GM11168 (cell line): ENCODE results near the gene AZIN2.
"Not testable (repeated sequence)": the region's sequence is repeated elsewhere in the genome, so short reads cannot be mapped to it uniquely, and the experiment has no call there.

ENCODE experiments used
- in situ Hi-C: fragments of 300-500 bp; cut with MboI; formaldehyde crosslinking; loops from one replicate; pipeline ENCODE4 v1.12.0; 2022; ENCODE audit warnings: low sequenced_read_pairs; ENCODE audit not compliant: unreplicated experiment

AZIN2 gene

DNA sequence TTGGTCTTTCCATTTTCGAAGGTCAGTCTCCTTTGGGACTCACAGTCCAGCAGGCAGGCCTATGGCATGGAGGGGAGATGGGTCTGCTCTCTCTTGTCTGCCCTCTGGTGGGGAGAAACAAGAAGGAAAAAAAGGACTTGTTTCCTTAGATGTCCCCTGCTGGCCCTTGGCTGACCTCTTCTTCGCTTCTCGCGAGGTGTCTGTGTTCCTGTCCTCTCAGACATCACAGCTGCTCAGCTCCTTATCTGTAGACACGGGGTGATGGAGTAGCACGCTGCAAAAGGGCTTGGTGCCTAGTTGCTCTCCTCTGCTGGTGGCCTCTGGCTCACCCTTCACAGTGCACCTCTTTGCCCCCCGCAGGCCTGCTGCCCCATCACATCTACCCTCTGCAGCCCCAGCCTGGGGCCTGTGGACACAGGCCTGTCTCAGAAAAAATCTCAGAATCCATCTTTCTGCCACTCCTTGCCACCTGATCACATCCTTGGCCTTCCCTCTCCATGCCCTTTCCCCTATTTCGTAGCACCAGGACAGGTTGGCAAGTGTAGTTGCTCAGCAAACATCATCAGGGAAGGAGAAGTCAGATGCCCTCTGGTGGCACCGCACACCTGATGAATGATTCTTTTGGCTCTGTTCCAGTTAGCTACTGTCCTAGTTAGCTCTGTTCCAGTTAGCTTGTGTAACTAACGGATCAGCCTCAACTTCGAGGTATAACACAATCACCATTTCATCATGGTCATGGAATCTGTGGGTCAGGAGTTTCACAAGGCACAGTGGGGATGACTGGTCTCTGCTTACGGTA lies 25.5 kb upstream of the AZIN2 start:
- in situ Hi-C loops = loop anchor here (10.0 kb wide), 1 partner anchor 131 kb away; no protein-coding TSS in a partner anchor

DNA sequence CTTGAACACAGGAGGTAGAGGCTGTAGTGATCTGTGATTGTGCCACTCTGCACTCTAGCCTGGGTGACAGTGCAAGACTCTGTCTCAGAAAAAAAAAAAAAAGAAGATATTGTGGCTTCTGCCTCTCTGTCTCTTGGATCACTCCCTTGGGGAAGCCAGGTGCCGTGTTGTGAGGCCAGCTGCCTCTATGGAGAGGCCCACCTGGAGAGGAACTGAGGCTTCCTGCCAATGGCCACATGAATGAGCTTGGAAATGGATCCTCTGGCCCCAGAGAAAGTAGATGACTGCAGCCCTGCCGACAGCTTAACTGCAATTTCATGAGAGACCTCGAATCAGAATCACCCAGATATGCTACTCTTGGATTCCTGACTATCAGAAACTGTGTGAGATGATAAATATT lies 24.5 kb upstream of the AZIN2 start:
- in situ Hi-C loops = loop anchor here (10.0 kb wide), 1 partner anchor 132 kb away; no protein-coding TSS in a partner anchor

DNA sequence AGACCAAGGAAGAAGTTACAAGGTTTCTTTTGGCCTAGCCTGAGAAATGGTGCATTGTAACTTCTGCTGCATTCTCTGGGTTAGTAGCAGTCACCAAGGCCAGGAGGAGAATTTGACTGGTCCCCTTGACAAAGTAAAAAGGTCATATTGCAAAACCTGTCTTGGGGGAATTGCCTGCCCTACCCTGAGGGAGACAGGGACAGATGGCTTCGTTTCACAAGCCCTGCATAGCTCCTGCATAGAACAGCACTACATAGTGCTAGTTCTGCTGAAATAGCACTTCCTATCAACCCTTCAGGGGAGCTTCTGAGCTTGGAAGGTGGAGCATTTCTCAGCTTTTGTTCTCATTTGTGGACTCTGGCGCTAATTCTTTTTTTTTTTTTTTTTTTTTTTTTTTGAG lies 23.9 kb upstream of the AZIN2 start:
- in situ Hi-C loops = loop anchor here (10.0 kb wide), 1 partner anchor 132 kb away; no protein-coding TSS in a partner anchor

DNA sequence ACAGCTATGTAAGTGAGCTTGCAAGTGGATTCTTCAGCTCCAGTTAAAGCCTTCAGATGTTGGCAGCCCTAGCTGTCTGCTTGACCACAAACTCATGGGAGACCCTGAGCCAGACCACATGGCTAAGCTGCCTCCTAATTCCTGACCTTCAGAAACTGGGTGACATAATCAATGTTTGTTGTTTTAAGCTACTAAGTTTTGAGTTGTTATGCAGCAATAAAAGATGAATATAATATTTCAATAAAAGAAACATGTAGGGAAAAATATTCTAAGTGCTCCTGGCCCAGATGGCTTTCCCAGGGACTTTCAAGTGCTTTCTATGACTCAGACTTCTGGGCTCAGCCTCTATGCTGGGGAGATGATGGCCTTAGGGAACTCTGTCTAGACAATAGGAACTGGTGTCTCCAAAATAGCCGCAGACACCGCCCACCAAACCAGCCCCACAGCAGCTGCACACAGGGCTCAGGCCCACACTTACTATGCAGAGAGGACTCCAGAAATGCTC lies 20.3 kb upstream of the AZIN2 start:
- in situ Hi-C loops = no loop called here

DNA sequence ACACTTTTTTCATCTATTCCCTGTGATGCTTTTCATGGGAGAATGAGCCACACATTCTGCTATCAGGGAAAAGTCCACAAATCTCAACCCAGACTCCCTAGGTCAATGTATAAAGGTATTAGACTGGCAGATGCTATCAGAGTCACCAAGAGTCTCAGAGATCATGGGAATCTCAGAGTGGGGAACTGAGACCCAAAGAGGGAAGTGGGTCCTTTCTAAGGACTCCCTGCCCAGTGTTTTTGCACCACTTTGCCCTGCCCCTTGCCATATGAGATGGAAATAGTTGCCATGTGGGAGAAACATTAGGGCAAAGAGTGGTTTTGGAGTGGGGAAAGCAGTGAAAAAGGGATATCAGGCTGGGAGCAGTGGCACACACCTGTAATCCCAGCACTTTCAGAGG lies 19.1 kb upstream of the AZIN2 start:
- in situ Hi-C loops = no loop called here

DNA sequence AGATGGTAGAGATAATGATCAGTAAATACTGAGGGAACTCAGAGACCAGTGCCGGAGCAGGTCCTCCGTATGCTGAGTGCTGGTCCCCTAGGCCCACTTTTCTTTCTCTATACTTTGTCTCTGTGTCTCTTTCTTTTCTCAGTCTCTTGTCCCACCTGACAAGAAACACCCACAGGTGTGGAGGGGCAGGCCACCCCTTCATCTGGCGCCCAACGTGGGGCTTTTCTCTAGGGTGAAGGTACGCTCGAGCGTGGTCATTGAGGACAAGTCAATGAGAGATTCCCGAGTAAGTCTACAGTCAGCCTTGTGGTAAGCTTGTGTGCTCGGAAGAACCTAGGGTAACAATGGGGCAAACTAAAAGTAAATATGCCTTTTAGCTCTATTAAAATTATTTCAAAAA lies 16.7 kb upstream of the AZIN2 start:
- in situ Hi-C loops = not testable (repeated sequence)

DNA sequence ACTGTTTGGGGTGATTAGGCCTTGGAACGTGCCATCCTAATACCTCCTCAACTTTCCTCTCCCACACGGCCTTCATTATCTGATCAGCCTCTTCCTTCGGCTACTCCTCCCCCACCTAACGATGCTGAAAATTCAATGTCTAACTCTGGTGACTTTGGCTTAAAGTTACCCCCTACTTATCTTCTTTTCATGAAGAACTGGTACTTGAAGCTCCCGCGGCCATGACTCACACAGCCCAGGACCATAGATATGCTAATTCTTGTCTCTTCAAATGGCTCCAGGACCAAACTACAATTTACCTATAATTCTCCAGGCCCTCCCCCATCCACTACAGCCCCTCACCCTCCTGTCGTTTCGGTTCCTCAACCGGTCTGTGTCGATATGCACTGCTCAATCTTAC lies 15.7 kb upstream of the AZIN2 start:
- in situ Hi-C loops = no loop called here

DNA sequence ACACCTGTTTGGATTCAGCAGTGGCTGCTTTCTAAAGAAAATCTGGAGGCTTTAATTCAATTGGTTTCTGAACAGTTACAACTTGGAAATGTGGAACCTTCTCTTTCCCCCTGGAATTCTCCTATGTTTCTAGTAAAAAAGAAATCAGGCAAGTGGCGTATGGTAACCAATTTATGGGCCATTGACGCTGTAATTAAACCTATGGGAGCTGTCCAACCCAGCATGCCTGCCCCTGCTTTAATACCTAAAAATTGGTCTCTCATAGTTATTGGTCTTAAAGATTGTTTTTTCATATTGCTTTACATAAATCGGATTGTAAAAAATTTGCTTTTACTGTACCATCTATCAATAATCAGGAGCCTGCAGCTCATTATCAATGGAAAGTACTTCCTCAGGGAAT lies 14.5 kb upstream of the AZIN2 start:
- in situ Hi-C loops = not testable (repeated sequence)

DNA sequence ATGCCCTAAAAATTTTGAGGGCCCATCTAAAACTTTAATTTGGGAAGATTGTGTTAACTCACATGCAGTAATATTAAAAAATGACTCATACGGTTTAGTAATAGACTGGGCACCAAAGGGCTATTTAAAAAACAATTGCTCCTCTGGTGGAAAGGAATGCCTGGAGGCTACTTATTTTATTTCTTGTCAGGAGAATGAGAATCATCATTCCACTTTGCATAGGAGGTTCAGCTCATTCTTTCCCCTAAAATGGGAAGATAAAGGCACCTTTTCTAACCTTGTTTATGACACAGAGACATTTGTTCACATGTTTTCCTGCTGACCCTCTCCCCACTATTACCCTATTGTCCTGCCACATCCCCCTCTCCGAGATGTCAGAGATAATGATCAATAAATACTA lies 12.8 kb upstream of the AZIN2 start:
- in situ Hi-C loops = not testable (repeated sequence)

DNA sequence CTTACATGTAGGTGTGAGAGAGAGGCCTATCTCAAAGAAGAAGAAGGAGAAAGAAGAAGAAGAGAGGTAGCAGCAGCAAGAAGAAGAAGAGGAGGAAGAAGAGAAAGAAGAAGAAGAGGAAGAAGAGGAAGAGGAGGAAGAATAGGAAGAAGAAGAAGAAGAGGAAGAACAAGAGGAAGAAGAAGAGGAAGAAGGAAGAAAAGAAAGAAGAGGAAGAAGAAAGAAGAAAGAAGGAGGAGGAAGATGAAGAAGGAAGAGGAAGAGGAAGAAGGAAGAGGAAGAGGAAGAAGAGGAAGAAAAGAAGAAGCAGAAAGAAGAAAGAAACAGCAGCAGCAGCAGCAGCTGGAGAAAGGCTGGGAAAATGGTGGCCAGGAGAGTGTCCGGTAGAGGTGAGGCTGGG lies 10.3 kb upstream of the AZIN2 start:
- in situ Hi-C loops = no loop called here

DNA sequence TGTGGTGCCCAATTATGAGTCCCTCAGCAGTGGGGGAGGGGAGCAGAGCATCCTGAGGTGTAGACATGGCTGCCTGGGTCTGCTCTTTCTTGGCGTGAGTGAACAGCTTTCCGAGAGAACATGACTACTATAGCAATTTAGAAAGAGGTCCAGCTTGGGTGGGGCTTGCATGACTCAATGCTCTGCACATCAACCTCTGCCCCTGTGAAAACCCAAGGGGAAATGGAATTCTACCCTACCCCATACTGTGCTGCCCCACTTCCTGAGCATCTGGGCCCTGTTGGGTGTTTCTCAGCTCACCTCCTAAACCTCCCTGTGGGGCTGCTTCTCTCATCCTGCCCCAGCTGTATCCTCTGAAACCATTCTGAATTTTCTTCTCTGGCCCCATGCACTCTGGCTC lies 8.2 kb upstream of the AZIN2 start:
- in situ Hi-C loops = no loop called here

DNA sequence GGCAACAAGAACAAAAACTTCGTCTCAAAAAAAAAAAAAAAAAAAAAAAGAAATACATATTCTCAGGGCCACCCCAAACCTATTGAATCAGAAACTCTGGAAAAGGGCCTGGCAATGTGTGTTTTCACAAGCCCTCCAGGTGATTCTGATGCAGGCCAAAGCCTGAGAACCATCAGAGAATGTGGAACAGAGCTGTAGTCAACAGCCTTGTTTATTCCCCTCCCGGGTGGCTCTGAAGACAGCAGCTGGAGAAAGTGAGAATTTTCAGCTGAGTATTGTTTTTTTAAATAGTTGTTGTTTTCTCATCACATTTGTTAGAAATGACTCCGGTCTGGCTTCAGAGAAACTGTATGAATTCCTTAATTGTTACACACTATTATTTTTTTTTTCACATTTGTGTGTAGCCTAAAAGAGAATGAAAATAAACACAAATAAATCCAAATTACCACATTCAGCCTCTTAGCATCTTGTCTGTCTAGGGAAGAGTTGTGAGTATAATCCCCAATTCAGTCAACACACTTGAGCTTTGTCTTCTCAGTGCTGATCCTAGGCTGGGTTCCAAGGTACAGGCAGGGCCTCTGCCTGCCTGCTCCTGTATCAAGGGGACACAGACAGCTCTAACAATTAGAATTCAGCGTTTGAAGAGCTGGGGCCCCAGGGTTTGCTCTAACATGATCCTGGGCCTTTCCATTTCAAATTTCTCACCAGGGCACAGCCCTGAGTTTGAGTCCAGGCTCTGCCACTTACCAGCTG lies 6.6 kb upstream of the AZIN2 start:
- in situ Hi-C loops = no loop called here

DNA sequence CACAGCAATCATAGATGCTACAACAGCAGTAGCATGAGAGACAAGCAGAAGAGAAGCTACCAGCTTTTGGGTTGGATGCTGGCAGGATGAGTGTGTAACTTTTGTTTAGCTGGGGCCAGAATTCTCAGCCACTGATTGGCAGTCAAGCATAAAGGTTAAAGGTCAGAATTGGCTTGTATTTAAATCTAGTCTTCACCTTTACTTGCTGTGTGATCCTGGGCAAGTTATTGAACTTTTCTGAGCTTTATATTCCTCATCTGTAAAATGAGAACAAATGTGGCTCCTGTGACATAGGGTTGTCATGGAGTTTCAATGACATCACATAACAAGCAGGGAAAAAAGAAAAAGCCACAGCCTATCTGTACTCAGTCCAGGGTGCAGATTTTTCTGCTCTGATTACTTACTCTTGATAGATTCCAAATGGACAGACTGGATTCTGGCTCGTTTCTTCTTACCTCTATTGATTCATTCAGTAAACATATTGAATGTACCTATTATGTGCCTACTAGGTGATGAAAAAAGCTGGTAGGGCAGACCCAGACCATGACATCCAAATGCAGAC lies 2.8 kb upstream of the AZIN2 start:
- in situ Hi-C loops = no loop called here

DNA sequence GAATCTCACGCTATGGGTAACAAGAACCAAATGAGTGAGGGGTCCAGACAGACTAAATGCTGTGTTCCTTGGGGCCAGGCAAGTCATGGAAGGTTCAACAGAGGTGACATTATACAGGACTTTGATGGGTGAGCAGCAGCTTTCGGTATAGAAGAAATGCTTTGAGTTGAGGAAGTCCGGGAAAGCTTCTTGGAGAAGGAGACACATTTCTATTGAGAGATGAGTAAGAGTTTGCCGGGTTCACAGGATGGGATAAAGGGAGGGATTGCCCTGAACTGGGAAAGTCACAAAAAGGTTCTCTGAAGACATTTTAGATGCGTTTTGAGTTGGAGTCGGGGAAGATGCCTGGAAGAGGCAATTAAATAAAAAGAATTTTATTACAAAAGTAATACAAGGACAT lies 580 bp upstream of the AZIN2 start:
- in situ Hi-C loops = no loop called here

DNA sequence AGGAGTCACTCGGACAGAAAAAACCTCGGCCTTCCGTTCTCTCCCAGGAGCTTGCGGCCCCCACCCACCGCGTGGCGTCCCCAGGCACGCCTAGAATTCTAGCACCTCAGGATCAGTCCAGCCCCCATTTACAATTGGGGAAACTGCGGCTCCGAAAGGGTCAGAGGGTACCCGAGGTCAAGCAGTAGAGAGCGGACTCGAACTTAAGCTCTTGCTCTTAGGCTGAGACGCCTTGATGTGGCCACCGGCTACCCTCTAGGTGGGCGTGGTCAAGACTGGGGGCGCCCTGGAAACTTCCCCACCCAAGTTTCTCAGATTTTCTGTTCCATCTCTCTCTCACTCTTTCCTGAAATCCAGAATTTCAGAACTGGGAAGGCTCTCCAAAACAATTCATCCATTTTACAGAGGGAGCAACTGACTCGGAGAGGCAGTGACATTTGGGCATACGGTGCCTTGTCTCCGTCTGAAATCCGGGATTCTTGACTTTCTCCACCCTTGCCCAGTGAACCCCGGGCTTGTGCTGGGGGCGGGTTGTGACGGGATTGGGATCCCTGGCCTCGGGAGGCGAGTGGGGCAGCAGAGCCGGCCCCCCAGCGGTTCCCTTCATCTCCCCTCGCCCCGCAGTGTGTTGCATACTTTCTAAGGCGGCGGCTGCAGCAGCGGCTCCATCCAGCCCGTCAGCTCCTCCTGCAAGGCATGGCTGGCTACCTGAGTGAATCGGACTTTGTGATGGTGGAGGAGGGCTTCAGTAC lies 777 bp downstream of the AZIN2 start:
- in situ Hi-C loops = no loop called here

DNA sequence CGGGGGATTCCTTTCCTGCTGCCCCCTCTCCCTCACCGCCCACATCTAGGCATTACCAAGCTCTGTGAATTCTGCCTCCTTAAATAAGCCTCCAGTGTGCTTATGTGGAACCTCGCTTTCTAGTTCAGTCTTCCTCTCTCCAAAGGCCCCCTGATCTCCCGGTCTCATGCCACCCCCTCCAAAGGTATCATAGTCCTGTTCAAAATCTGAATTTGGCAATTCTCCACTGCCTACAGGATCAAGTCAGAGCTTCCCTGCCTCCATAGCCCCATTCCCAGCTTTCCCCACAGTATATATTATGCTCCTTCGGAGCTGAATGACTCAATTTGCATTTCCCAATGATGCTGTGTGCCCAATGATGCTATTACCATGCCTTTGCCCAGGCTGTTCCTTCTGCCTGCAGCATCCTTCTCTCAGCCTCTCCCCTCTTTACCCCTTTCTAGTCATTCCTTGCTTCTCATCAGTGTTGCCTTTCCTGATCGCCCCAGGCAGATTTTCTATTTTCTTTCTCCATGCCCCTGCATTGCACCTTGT lies 1.7 kb downstream of the AZIN2 start:
- in situ Hi-C loops = no loop called here

DNA sequence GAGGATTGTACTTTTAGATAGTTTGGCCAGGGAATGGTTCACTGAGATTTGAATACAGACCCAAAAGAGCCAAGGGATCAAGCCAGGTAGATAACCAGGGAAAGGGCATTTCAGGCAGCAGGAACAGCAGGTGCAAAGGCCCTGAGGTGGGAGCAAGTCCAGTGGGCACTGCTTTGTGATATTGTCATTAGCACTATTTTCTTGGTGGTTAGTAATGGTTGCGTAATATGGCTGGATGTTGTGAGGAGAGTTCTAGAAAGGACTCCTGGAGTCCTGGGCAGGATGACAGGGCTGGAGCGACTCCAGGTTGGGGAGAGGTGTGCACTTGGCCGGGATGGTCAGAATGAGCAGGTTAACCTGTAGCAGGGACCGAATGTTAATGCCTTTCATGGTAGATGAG lies 4.4 kb downstream of the AZIN2 start:
- in situ Hi-C loops = no loop called here

DNA sequence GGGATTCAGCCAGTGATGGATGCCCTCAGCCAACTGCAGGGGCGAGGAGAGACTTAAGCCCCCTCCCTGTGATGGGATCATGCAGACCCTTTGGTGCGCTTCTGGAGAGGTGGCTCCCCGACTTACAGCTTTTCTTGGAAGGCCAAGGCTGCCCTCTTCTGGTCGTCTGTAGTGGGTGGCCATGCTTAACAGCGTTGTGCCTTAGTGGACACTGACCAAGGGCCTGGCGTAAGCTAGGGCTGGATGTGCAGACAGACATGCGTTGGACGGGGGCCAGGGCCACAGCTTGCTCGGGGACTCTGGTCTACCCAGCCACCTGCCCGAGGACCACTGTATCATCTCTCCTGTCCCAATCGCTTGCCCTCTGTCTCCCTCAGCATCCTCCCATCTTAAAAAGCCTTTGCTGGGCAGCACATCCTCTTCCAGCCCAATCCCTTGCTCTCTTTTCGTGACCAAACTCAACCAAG lies 5.5 kb downstream of the AZIN2 start:
- in situ Hi-C loops = no loop called here

DNA sequence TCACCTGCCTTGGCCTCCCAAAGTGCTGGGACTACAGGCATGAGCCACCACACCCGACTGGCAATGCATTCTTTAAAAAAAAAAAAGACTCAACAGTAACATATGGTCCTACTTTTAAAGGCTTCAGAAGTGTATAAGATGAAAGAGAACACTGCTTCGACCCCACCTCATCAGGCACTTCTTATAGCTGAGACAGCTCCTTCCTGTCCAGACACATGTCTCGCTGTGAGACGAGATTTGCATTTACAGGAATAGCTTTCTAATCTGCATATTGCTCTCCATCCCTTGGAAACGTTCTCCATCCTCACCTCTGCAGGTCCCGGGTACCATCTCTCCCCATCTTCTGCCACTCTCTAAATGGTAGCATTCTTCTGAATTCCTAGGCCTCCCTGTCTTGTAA lies 6.7 kb downstream of the AZIN2 start:
- in situ Hi-C loops = no loop called here
